H1 (cell line): ENCODE measurements around the gene NHLRC2. TPM values are rescaled to one million over a fixed set of nuclear protein-coding genes. Genes with fewer than 3 reads are reported as not detected.
A peak's percentile ranks its signal among the peaks of the same experiment; 100 is the strongest.

Experiments used
- CTCF ChIA-PET: fragments of 300-600 bp; sonication (Branson Sonifier 250); formaldehyde crosslinking; loops from one replicate; lab custom pipeline; 2021; ENCODE audit not compliant: partially characterized antibody; lab: Charles Lee
- POLR2A ChIA-PET: fragments of 300-600 bp; sonication (Branson Sonifier 250); formaldehyde crosslinking; loops from one replicate; lab custom pipeline; 2021; ENCODE audit warnings: inconsistent platforms; ENCODE audit not compliant: partially characterized antibody; lab: Charles Lee
- DNase-seq, 2 experiments: peaks; one replicate each; pipeline versions ENCODE4 v3.0.0 to v3.0.0-alpha.2; 2010 to 2022; ENCODE audit warnings: low spot score in 2 of 2, low read depth in 1 of 2, mixed read lengths in 1 of 2
- FAIRE-seq: peaks from 2 replicates; lab custom pipeline; 2011; peaks lifted over from hg19 to GRCh38; lab: Jason Lieb, UNC
- H2AFZ ChIP-seq: 2 replicates; pipeline ENCODE4 v1.8.1; 2012; ENCODE audit warnings: low read length, inconsistent platforms
- H2AK5ac ChIP-seq: 2 replicates; pipeline ENCODE4 v1.6.1; 2013; ENCODE audit warnings: low read depth, low read length
- H2BK120ac ChIP-seq: replicated peaks from 2 replicates; pipeline ENCODE3; 2013; ENCODE audit warnings: low read depth, low read length, inconsistent platforms
- H2BK12ac ChIP-seq: 2 replicates; pipeline ENCODE4 v1.6.1; 2013; ENCODE audit warnings: low read depth, low read length
- H2BK15ac ChIP-seq: 2 replicates; pipeline ENCODE4 v1.6.1; 2013; ENCODE audit warnings: low read length
- H2BK20ac ChIP-seq: 2 replicates; pipeline ENCODE4 v1.6.1; 2013; ENCODE audit warnings: low read length
- H2BK5ac ChIP-seq: 2 replicates; pipeline ENCODE4 v1.6.1; 2013; ENCODE audit warnings: low read depth, low read length
- H3K14ac ChIP-seq: 2 replicates; pipeline ENCODE4 v1.6.1; 2013; ENCODE audit warnings: inconsistent platforms; ENCODE audit not compliant: insufficient read length
- H3K18ac ChIP-seq: 2 replicates; pipeline ENCODE4 v1.6.1; 2013; ENCODE audit warnings: low read length; ENCODE audit errors: extremely low read depth
- H3K23ac ChIP-seq: 2 replicates; pipeline ENCODE4 v1.6.1; 2013; ENCODE audit warnings: inconsistent platforms; ENCODE audit not compliant: insufficient read length
- H3K23me2 ChIP-seq: 2 replicates; pipeline ENCODE4 v1.6.1; 2013; ENCODE audit warnings: low read depth, low read length
- H3K27ac ChIP-seq: 2 replicates; pipeline ENCODE4 v1.6.1; 2011; ENCODE audit warnings: low read depth, low read length, inconsistent platforms
- H3K27me3 ChIP-seq, 4 experiments: replicated peaks in 1 of 4; 1 replicate in 1 of 4; 2 replicates in 3 of 4; pipeline versions ENCODE4 v1.6.1 to v1.8.1; 2011 to 2013; ENCODE audit warnings: low read length in 3 of 4, mild to moderate bottlenecking in 3 of 4, inconsistent platforms in 2 of 4, mixed read lengths in 2 of 4, moderate library complexity in 1 of 4; ENCODE audit not compliant: control insufficient read depth in 3 of 4, insufficient read depth in 3 of 4; ENCODE audit errors: extremely low read depth in 1 of 4
- H3K36me3 ChIP-seq, 4 experiments: 2 replicates each; pipeline versions ENCODE4 v1.6.1 to v1.8.1; 2011 to 2013; ENCODE audit warnings: mild to moderate bottlenecking in 4 of 4, low read length in 3 of 4, moderate library complexity in 2 of 4, control low read depth in 1 of 4, inconsistent platforms in 1 of 4; ENCODE audit not compliant: insufficient read depth in 4 of 4, control insufficient read depth in 2 of 4
- H3K4ac ChIP-seq: replicated peaks from 2 replicates; pipeline ENCODE3; 2013; ENCODE audit warnings: low read length, low read depth, mixed read lengths, inconsistent platforms; ENCODE audit not compliant: insufficient read length
- H3K4me1 ChIP-seq, 4 experiments: replicated peaks in 1 of 4; 1 replicate in 1 of 4; 2 replicates in 3 of 4; pipeline versions ENCODE4 v1.6.1 to v1.8.1; 2011 to 2013; ENCODE audit warnings: low read length in 3 of 4, inconsistent platforms in 2 of 4, mixed read lengths in 1 of 4; ENCODE audit not compliant: insufficient read depth in 4 of 4, control insufficient read depth in 3 of 4
- H3K4me2 ChIP-seq, 2 experiments: 2 replicates each; pipeline versions ENCODE4 v1.6.1 to v1.8.1; 2011 to 2013; ENCODE audit warnings: low read depth in 2 of 2, low read length in 2 of 2, control low read depth in 1 of 2, inconsistent platforms in 1 of 2, mild to moderate bottlenecking in 1 of 2; ENCODE audit not compliant: insufficient read depth in 1 of 2
- H3K4me3 ChIP-seq, 4 experiments: fragments of 200-600, 300-600 bp in 1 of 4; sonication (generic), shearing (Covaris generic), sonication (Bioruptor Twin) in 1 of 4; 2 replicates each; pipeline versions ENCODE4 v1.5.1 to v1.8.1; 2011 to 2016; ENCODE audit warnings: low read length in 4 of 4, low read depth in 3 of 4, control low read depth in 2 of 4, inconsistent platforms in 2 of 4, mild to moderate bottlenecking in 2 of 4, mixed read lengths in 1 of 4, moderate library complexity in 1 of 4; ENCODE audit not compliant: insufficient read depth in 2 of 4; ENCODE audit errors: extremely low read depth in 1 of 4
- H3K56ac ChIP-seq: replicated peaks from 2 replicates; pipeline ENCODE3; 2013; ENCODE audit warnings: low read depth, mild to moderate bottlenecking, mixed read lengths, low read length, inconsistent platforms; ENCODE audit not compliant: insufficient read length
- H3K79me1 ChIP-seq: 2 replicates; pipeline ENCODE4 v1.6.1; 2013; ENCODE audit warnings: low read depth, low read length, control low read depth
- H3K79me2 ChIP-seq, 2 experiments: 2 replicates each; pipeline versions ENCODE4 v1.6.1 to v1.8.1; 2012 to 2013; ENCODE audit warnings: low read length in 2 of 2, mild to moderate bottlenecking in 2 of 2, inconsistent platforms in 1 of 2; ENCODE audit not compliant: insufficient read depth in 2 of 2, control insufficient read depth in 1 of 2
- H3K9ac ChIP-seq, 4 experiments: replicated peaks in 1 of 4; 1 replicate in 1 of 4; 2 replicates in 3 of 4; pipeline versions ENCODE4 v1.6.1 to v1.8.1; 2011 to 2013; ENCODE audit warnings: low read depth in 3 of 4, low read length in 3 of 4, control low read depth in 2 of 4, mild to moderate bottlenecking in 2 of 4, moderate library complexity in 2 of 4, inconsistent platforms in 1 of 4; ENCODE audit errors: extremely low read depth in 1 of 4
- H3K9me3 ChIP-seq, 2 experiments: 2 replicates each; pipeline versions ENCODE4 v1.6.1 to v1.8.1; 2012 to 2013; ENCODE audit warnings: mild to moderate bottlenecking in 2 of 2, moderate library complexity in 2 of 2, control low read depth in 1 of 2, inconsistent platforms in 1 of 2, low read depth in 1 of 2, low read length in 1 of 2, mixed read lengths in 1 of 2; ENCODE audit not compliant: insufficient read depth in 2 of 2
- H4K20me1 ChIP-seq, 2 experiments: replicated peaks in 1 of 2; 2 replicates each; pipeline versions ENCODE3 to v1.8.1; 2011 to 2013; ENCODE audit warnings: inconsistent platforms in 2 of 2, low read length in 2 of 2, mild to moderate bottlenecking in 1 of 2; ENCODE audit not compliant: insufficient read depth in 2 of 2, control insufficient read depth in 1 of 2
- H4K5ac ChIP-seq: 2 replicates; pipeline ENCODE4 v1.6.1; 2013; ENCODE audit warnings: low read length, low read depth, mixed read lengths, inconsistent platforms; ENCODE audit not compliant: insufficient read length
- H4K8ac ChIP-seq: 2 replicates; pipeline ENCODE4 v1.8.0; 2013; ENCODE audit warnings: mild to moderate bottlenecking, moderate library complexity, low read length, inconsistent platforms; ENCODE audit not compliant: insufficient read depth; ENCODE audit errors: extremely low read depth
- H4K91ac ChIP-seq: replicated peaks from 2 replicates; pipeline ENCODE3; 2013; ENCODE audit warnings: low read length, mixed read lengths, inconsistent platforms; ENCODE audit not compliant: insufficient read length
- HDAC2 ChIP-seq, 2 experiments: fragments of 300-600 bp in 1 of 2; sonication (generic) in 1 of 2; IDR thresholded peaks; 2 replicates each; pipeline ENCODE4 v1.6.1; 2011 to 2012; ENCODE audit warnings: low read depth in 2 of 2, low read length in 2 of 2, mild to moderate bottlenecking in 2 of 2, moderate library complexity in 2 of 2, borderline replicate concordance in 1 of 2, inconsistent platforms in 1 of 2
- JUND ChIP-seq: IDR thresholded peaks from 2 replicates; pipeline ENCODE4 v1.6.1; 2011; ENCODE audit warnings: mild to moderate bottlenecking, improper control_type of control experiment, low read length
- PHF8 ChIP-seq: fragments of 200-600 bp; sonication (generic); conservative IDR thresholded peaks from 2 replicates; pipeline ENCODE4 v1.7.1; 2012; ENCODE audit warnings: low read depth, mild to moderate bottlenecking, inconsistent platforms, low read length, moderate library complexity
- POLR2A ChIP-seq, 2 experiments: IDR thresholded peaks; 1 replicate in 1 of 2; 2 replicates in 1 of 2; pipeline ENCODE4 v1.6.1; 2011; ENCODE audit warnings: low read depth in 2 of 2, low read length in 2 of 2, mild to moderate bottlenecking in 2 of 2; ENCODE audit errors: control extremely low read depth in 1 of 2
- SUZ12 ChIP-seq: fragments of 200-600 bp; sonication (generic); IDR thresholded peaks from 2 replicates; pipeline ENCODE4 v1.6.1; 2012; ENCODE audit warnings: mild to moderate bottlenecking, inconsistent platforms, low read length, moderate library complexity, mixed read lengths
- ZNF274 ChIP-seq: IDR thresholded peaks from 2 replicates; pipeline ENCODE4 v1.7.0; 2012; ENCODE audit warnings: low read length, borderline replicate concordance; ENCODE audit errors: extremely low read depth
- WGBS, 2 experiments: shearing (Covaris generic) in 1 of 2; methylation state at CpG; one replicate each; pipeline versions ENCODE4 v1.1.6 to v1.1.7; 2013 to 2015; ENCODE audit warnings: low lambda C conversion rate in 2 of 2, mixed read lengths in 2 of 2, inconsistent platforms in 1 of 2, low coverage in 1 of 2, missing lambda C conversion rate in 1 of 2; ENCODE audit not compliant: insufficient replicate concordance in 2 of 2, insufficient coverage in 1 of 2, insufficient read length in 1 of 2; ENCODE audit errors: extremely low coverage in 1 of 2, missing lambda C conversion rate in 1 of 2; 5-methylcytosine and 5-hydroxymethylcytosine counted together
- polyA plus RNA-seq, 7 experiments: library from polyadenylated mRNA; depleted of rRNA in 3 of 7; stranded (reverse) in 5 of 7; unstranded in 2 of 7; fragments of >200 nt in 5 of 7; fragments of 200-250 nt in 2 of 7; gene quantifications; 1 replicate in 5 of 7; 2 replicates in 1 of 7; 4 replicates in 1 of 7; pipeline versions ENCODE4 v1.2.1 to v1.2.3, GENCODE V29; 2011 to 2013; ENCODE audit warnings: missing spikeins in 2 of 7, mixed read lengths in 2 of 7
- total RNA-seq: library from RNA; stranded (reverse); fragmentation: NEBNext Ultra II Directional; extraction: Animal tissue kit (Norgen Biotek cat#: 25700); gene quantifications from 2 replicates; pipeline ENCODE4 v1.2.1, GENCODE V29; 2021
- TF ChIP-seq, protein P1 (sequence below): IDR thresholded peaks from 2 replicates; pipeline ENCODE4 v1.6.1; 2011; ENCODE audit warnings: low read depth, mild to moderate bottlenecking, low read length; ENCODE audit not compliant: insufficient read depth

Gene NHLRC2
- total and polyA plus RNA-seq, 2 of the 8 experiments (the other 6 are each of a cell fraction or from before 2014, with no cell fraction given): 4.9 to 25.6 TPM

GRCh38 chr10:113822174-113822573, 32.3 kb upstream of the NHLRC2 start:
- no peak overlapping the region for H3K23ac ChIP-seq
- no peak overlapping the region for H3K4me2 ChIP-seq
- H4K91ac ChIP-seq: no peak overlapping the region
- H2BK12ac ChIP-seq: no peak overlapping the region
- no peaks in the 10 kb centered on the region for H3K79me1 ChIP-seq
- H3K18ac ChIP-seq: no peak overlapping the region
- no peak overlapping the region for H3K27ac ChIP-seq
- H3K9me3 ChIP-seq: no peaks in the 10 kb centered on the region
- H3K9ac ChIP-seq: no peak overlapping the region
- no peaks in the 10 kb centered on the region for H3K36me3 ChIP-seq
- H4K20me1 ChIP-seq: no peaks in the 10 kb centered on the region
- WGBS, 2 experiments: 97% methylated on average over 6 of the region's 7 CpGs; no CpG with 5 or more reads in 1 of the 2 experiments
- H3K4me1 ChIP-seq: peaks cover 0 to 10% (median 2%) of the 10 kb centered on the region in 4 experiments; a peak in 5 of 7 replicates
- no peak overlapping the region for H2AFZ ChIP-seq
- POLR2A ChIA-PET: no interaction called here
- H4K8ac ChIP-seq: no peak overlapping the region
- H4K5ac ChIP-seq: no peak overlapping the region
- no peak overlapping the region for H3K14ac ChIP-seq
- TF ChIP-seq SUZ12: no peak
- TF ChIP-seq PHF8: no peak
- TF ChIP-seq HDAC2 (IDR thresholded peaks at IDR 0.05; ENCODE audit: borderline replicate concordance in 1 of 2, low read depth in 2 of 2, low read length in 2 of 2): no peak
- TF ChIP-seq POLR2A (IDR thresholded peaks at IDR 0.05; ENCODE audit: control extremely low read depth in 1 of 2, low read depth in 2 of 2, low read length in 2 of 2): no peak
- no peak for TF ChIP-seq ZNF274
- TF ChIP-seq, protein P1, sequence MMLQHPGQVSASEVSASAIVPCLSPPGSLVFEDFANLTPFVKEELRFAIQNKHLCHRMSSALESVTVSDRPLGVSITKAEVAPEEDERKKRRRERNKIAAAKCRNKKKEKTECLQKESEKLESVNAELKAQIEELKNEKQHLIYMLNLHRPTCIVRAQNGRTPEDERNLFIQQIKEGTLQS: no peak
- TF ChIP-seq JUND: no peak
- TF ChIP-seq, all 59 proteins: peak for 0
- Histone ChIP-seq H3K4ac (no peak overlapping the region), H3K4me3 (no peak overlapping the region), H3K79me2 (no peaks in the 10 kb centered on the region), H2BK120ac (peak overlapping the region; percentile 38), H3K27me3 (no peaks in the 10 kb centered on the region), H2AK5ac (no peak overlapping the region), H2BK20ac (0 out of 2 replicates have a peak overlapping the region, but pooled peaks have one; percentile 25), H3K56ac (no peak overlapping the region), H2BK5ac (no peak overlapping the region), H3K23me2 (no peaks in the 10 kb centered on the region), H2BK15ac (no peak overlapping the region)
- DNase-seq (no peak), FAIRE-seq (no peak)
- CTCF ChIA-PET: interaction anchor here (1.3 to 1.9 kb wide), 2 partner anchors 8 to 89 kb away, joined by 4 to 5 read pairs; no protein-coding TSS in a partner anchor
